GM12878 (cell line): ENCODE data around the gene OSCP1. TPM values are rescaled to one million over a fixed set of nuclear protein-coding genes. Genes with fewer than 3 reads are reported as not detected.

Source experiments
- ATAC-seq: fragments of 200-7000 bp; cut with Tn5 transposase; 3 replicates; pipeline ENCODE4 v1.9.1; 2020; ENCODE audit warnings: mild to moderate bottlenecking, moderate library complexity
- BruUV-seq: library from RNA; stranded (reverse); fragments of 400-500 nt; replicated peaks from 2 replicates; lab custom pipeline; 2021; lab: Mats Ljungman, UMichigan
- CTCF ChIA-PET: fragments of 300-600 bp; sonication (Branson Sonifier 250); formaldehyde crosslinking; extraction: SDS; loops from one replicate; lab custom pipeline; 2021; ENCODE audit warnings: inconsistent platforms; lab: Yijun Ruan, JAX
- POLR2A ChIA-PET: fragments of 350-600 bp; formaldehyde crosslinking; extraction: SDS; loops from one replicate; lab custom pipeline; 2021; ENCODE audit warnings: inconsistent platforms; lab: Charles Lee
- RAD21 ChIA-PET: fragments of 300-600 bp; sonication (Branson Sonifier 250); formaldehyde crosslinking; loops from one replicate; lab custom pipeline; 2023; ENCODE audit warnings: antibody characterized with exemption; ENCODE audit not compliant: unreplicated experiment; lab: Charles Lee
- SMC1A ChIA-PET: fragments of 300-600 bp; sonication (Branson Sonifier 250); formaldehyde crosslinking; loops from one replicate; lab custom pipeline; 2023; ENCODE audit not compliant: unreplicated experiment, uncharacterized antibody; lab: Charles Lee
- DNase-seq: peaks from one replicate; pipeline ENCODE4 v3.0.0-alpha.2; 2011; ENCODE audit warnings: low read depth, low spot score
- FAIRE-seq: peaks from 3 replicates; lab custom pipeline; 2011; peaks lifted over from hg19 to GRCh38; lab: Jason Lieb, UNC
- H2AFZ ChIP-seq: 2 replicates; pipeline ENCODE4 v1.6.0; 2011; ENCODE audit warnings: low read depth, low read length, control low read depth; ENCODE audit not compliant: control insufficient read depth
- H3K27ac ChIP-seq: 2 replicates; pipeline ENCODE4 v1.5.1; 2011; ENCODE audit warnings: control low read depth; ENCODE audit not compliant: control insufficient read depth, insufficient read depth
- H3K27me3 ChIP-seq, 2 experiments: replicated peaks in 1 of 2; 2 replicates each; pipeline versions ENCODE4 v1.6.0 to v1.6.1; 2011; ENCODE audit warnings: low read length in 1 of 2; ENCODE audit not compliant: control insufficient read depth in 2 of 2, insufficient read depth in 2 of 2
- H3K36me3 ChIP-seq, 2 experiments: 2 replicates each; pipeline ENCODE4 v1.5.1; 2011; ENCODE audit warnings: low read length in 1 of 2; ENCODE audit not compliant: control insufficient read depth in 2 of 2, insufficient read depth in 2 of 2
- H3K4me1 ChIP-seq: 2 replicates; pipeline ENCODE4 v1.6.1; 2011; ENCODE audit warnings: mild to moderate bottlenecking, low read length, moderate library complexity, mixed read lengths; ENCODE audit not compliant: control insufficient read depth, insufficient read depth
- H3K4me2 ChIP-seq: 2 replicates; pipeline ENCODE4 v1.6.0; 2011; ENCODE audit warnings: control low read depth; ENCODE audit not compliant: control insufficient read depth, insufficient read depth
- H3K4me3 ChIP-seq: fragments of 200-600 bp; sonication (generic); 2 replicates; pipeline ENCODE4 v1.5.1; 2016
- H3K79me2 ChIP-seq: 2 replicates; pipeline ENCODE4 v1.6.0; 2011; ENCODE audit warnings: low read length; ENCODE audit not compliant: control insufficient read depth, insufficient read depth
- H3K9ac ChIP-seq: 2 replicates; pipeline ENCODE4 v1.8.0; 2011; ENCODE audit warnings: low read length, control low read depth, mixed read lengths; ENCODE audit not compliant: control insufficient read depth, insufficient read depth
- H3K9me3 ChIP-seq: replicated peaks from 3 replicates; pipeline ENCODE4 v1.5.1; 2011; ENCODE audit warnings: mild to moderate bottlenecking, low read length; ENCODE audit not compliant: control insufficient read depth, insufficient read depth
- H4K20me1 ChIP-seq: 2 replicates; pipeline ENCODE4 v1.6.0; 2011; ENCODE audit not compliant: control insufficient read depth, insufficient read depth
- RAD51 ChIP-seq: fragments of 450-650 bp; IDR thresholded peaks from 2 replicates; pipeline ENCODE4 v1.6.1; 2016; ENCODE audit warnings: moderate library complexity, mild to moderate bottlenecking, inconsistent platforms
- RELB ChIP-seq: fragments of 450-650 bp; IDR thresholded peaks from 2 replicates; pipeline ENCODE4 v1.6.1; 2017; ENCODE audit warnings: low read depth, mild to moderate bottlenecking, moderate library complexity
- SPI1 ChIP-seq: IDR thresholded peaks from 2 replicates; pipeline ENCODE4 v1.6.1; 2011; ENCODE audit warnings: low read depth, mild to moderate bottlenecking, low read length, moderate library complexity, borderline replicate concordance; ENCODE audit not compliant: insufficient read depth
- YY1 ChIP-seq: IDR thresholded peaks from 2 replicates; pipeline ENCODE4 v1.6.1; 2011; ENCODE audit warnings: low read depth, mild to moderate bottlenecking, low read length
- WGBS: methylation state at CpG from one replicate; pipeline ENCODE4 v1.1.6; 2016; ENCODE audit warnings: low lambda C conversion rate; ENCODE audit not compliant: insufficient replicate concordance, insufficient coverage; ENCODE audit errors: missing lambda C conversion rate; 5-methylcytosine and 5-hydroxymethylcytosine counted together
- in situ Hi-C: fragments of 300-500 bp; cut with MboI; formaldehyde crosslinking; loops from 9 replicates; pipeline ENCODE4 v1.14.3; 2018; ENCODE audit warnings: mixed read lengths
- intact Hi-C: fragments of 100-400 bp; cut with micrococcal nuclease; formaldehyde crosslinking; loops from one replicate; pipeline ENCODE4 v1.14.2; 2022; ENCODE audit not compliant: unreplicated experiment
- polyA plus RNA-seq, 11 experiments: library from polyadenylated mRNA; depleted of rRNA in 4 of 11; unstranded in 6 of 11; stranded (reverse) in 5 of 11; fragments of >200 nt; fragmentation: Nextera tagmentation in 4 of 11; fragmentation: Illumina TruSeq in 1 of 11; extraction: Ambion mirVana in 4 of 11; extraction: Trizol in 1 of 11; gene quantifications; 1 replicate in 1 of 11; 2 replicates in 10 of 11; pipeline versions ENCODE4 v1.2.1 to v1.2.3, GENCODE V29; 2011 to 2016; ENCODE audit warnings: inconsistent platforms in 2 of 11, missing spikeins in 2 of 11, low read depth in 1 of 11
- total RNA-seq, 4 experiments: library from RNA; depleted of rRNA in 3 of 4; stranded (reverse); fragments of >200 nt in 3 of 4; fragmentation: Illumina TruSeq in 1 of 4; extraction: Trizol in 1 of 4; gene quantifications; 2 replicates each; pipeline versions ENCODE4 v1.2.1 to v1.2.3, GENCODE V29; 2013 to 2021

OSCP1 gene
- total and polyA plus RNA-seq, 10 of the 15 experiments (the other 5 are each of a cell fraction or from before 2014, with no cell fraction given): 1.8 to 5.9 (median 3.0) TPM

GRCh38 chr1:36380143-36380619 lies 70.1 kb downstream of the OSCP1 start:
- DNase-seq (no peak), ATAC-seq (no peak), FAIRE-seq (no peak)
- TF ChIP-seq YY1 (no peak), RAD51 (no peak)
- CTCF ChIA-PET: interaction anchor here (0.7 to 2.8 kb wide), 3 partner anchors 12 to 42 kb away, joined by 3 to 16 read pairs (median 3); no protein-coding TSS in a partner anchor
- RAD21 ChIA-PET: no interaction called here
- Histone ChIP-seq H3K36me3 (0 out of 4 replicates have a peak, but pooled peaks cover 0 to 7% of the 10 kb centered on the region in 2 experiments), H3K79me2 (peaks cover 70% of the 10 kb centered on the region), H3K27ac (no peak overlapping the region), H3K9ac (peak overlapping the region; percentile 47), H2AFZ (no peak overlapping the region), H3K4me3 (no peak overlapping the region), H3K27me3 (no peaks in the 10 kb centered on the region), H3K4me1 (peaks cover 12% of the 10 kb centered on the region), H3K4me2 (no peak overlapping the region; the same call in 1 of the 2 replicates), H3K9me3 (no peaks in the 10 kb centered on the region), H4K20me1 (no peaks in the 10 kb centered on the region)
- 84% methylated on average over 5 of the region's 5 CpGs for WGBS
- no TSS peak for BruUV-seq
- in situ Hi-C loops: no loop called here
- intact Hi-C loops: loop anchor here (10.0 kb wide), 2 partner anchors 155 to 225 kb away; partner anchors contain the start of genes MAP7D1 and THRAP3
- POLR2A ChIA-PET: no interaction called here
- SMC1A ChIA-PET: interaction anchor here (0.9 to 1.6 kb wide), 2 partner anchors 13 to 42 kb away, joined by 3 to 4 read pairs; no protein-coding TSS in a partner anchor

GRCh38 chr1:36377791-36378492 lies 72.3 kb downstream of the OSCP1 start:
- Histone ChIP-seq H3K9ac (no peak overlapping the region; the same call in 1 of the 2 replicates), H3K4me2 (0 out of 2 replicates have a peak overlapping the region, but pooled peaks have one; percentile 4), H3K36me3 (0 out of 4 replicates have a peak, but pooled peaks cover 0 to 7% of the 10 kb centered on the region in 2 experiments), H2AFZ (peak overlapping the region; percentile 49), H3K79me2 (peaks cover 68% of the 10 kb centered on the region), H3K27me3 (no peaks in the 10 kb centered on the region), H3K27ac (peak overlapping the region; percentile 43), H4K20me1 (no peaks in the 10 kb centered on the region), H3K4me1 (peaks cover 31% of the 10 kb centered on the region), H3K4me3 (no peak overlapping the region), H3K9me3 (no peaks in the 10 kb centered on the region)
- in situ Hi-C loops: no loop called here
- CTCF ChIA-PET: interaction anchor here (0.6 to 1.8 kb wide), 4 partner anchors 9 to 281 kb away, joined by 3 to 5 read pairs (median 4); no protein-coding TSS in a partner anchor
- FAIRE-seq (peak; percentile 70), ATAC-seq (no peak; the same call in 2 of the 3 replicates), DNase-seq (no peak)
- no TSS peak for BruUV-seq
- WGBS: 80% methylated on average over 4 of the region's 4 CpGs
- intact Hi-C loops: no loop called here
- RAD21 ChIA-PET: interaction anchor here (0.8 to 0.9 kb wide), 2 partner anchors 9 to 35 kb away, joined by 3 to 5 read pairs; no protein-coding TSS in a partner anchor
- SMC1A ChIA-PET: interaction anchor here (0.6 to 1.2 kb wide), 3 partner anchors 9 to 19 kb away, joined by 3 to 4 read pairs (median 3); partner anchors contain the start of gene LSM10
- TF ChIP-seq RELB (no peak), SPI1 (0 out of 2 replicates have a peak, but pooled peaks have one; percentile 4)
- POLR2A ChIA-PET: interaction anchor here (0.7 to 1.6 kb wide), 5 partner anchors 9 to 71 kb away, joined by 3 to 9 read pairs (median 4); no protein-coding TSS in a partner anchor
